ENCODE data around the gene RAB39A.

The RAB39A gene

DNA sequence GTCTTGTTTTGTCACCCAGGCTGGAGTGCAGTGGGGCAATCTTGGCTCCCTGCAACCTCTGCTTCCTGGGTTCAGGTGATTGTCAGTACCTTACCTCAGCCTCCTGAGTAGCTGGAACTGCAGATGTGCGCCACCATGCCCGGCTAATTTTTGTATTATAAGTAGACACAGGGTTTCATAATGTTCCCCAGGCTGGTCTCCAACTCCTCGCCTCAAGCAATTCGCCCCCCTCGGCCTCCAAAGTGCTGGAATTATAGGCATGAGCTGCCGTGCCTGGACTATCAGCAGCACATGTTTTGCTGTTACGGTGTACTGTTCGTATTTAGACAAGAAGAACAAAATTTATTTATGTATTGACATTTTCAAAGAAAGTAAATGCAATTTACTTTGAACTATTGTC is 34.8 kb downstream of the RAB39A start:
- DNase-seq, result no peak

DNA sequence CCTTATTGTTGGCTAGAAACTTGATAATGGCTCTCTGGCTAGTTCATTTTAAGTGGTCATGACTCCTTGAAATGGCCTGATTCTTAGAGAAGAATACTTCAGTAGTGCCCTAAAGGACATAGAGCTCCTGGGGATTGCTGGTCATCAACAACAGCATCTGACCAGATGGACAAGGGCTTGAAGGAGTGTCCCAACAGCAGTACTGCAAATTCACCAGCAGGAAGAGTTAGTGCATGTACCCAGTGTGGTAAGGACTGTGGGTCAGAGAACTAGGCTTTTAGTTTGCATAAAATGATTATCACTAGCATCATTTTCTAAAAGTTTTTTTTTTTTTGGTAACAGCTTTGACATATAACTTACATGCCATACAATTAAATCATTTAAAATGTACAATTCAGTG is 41.0 kb downstream of the RAB39A start:
- no peak for DNase-seq

DNA sequence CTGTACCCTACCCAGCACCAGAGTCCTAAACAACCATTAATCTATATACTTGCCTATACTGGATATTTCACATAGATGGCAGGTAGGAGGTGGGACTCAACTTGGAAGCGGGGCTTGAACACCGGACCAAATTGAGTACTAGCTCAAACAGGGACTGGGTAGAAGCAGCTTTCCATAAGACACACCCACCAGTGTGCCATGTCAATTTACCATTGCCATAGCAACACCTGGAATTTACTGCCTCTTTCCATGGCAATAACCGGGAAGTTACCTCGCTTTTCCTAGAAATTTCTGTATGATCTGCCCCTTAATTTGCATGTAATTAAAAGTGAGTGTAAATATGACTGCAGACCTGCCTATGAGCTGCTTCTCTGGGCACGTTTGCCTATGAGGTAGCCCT is 41.8 kb downstream of the RAB39A start:
- no peak for DNase-seq

DNA sequence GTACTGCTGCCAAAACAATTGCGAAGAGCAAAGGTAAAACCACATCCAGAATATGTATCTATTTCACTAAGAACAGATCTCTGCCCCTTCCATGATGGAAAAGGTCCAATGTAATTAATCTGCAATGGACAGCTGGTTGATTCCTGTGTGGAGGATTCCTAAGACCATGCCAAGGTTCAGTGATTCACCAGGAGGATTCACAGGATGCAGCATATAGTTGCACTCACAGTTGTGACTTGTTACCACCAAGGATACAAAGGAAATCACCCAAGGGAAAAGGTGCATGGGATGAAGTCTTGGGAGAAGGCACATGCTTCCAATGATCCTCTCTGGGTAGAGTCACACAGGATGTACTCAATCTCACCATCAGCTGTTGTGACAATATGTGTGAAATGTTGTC is 45.4 kb downstream of the RAB39A start:
- no peak for DNase-seq

DNA sequence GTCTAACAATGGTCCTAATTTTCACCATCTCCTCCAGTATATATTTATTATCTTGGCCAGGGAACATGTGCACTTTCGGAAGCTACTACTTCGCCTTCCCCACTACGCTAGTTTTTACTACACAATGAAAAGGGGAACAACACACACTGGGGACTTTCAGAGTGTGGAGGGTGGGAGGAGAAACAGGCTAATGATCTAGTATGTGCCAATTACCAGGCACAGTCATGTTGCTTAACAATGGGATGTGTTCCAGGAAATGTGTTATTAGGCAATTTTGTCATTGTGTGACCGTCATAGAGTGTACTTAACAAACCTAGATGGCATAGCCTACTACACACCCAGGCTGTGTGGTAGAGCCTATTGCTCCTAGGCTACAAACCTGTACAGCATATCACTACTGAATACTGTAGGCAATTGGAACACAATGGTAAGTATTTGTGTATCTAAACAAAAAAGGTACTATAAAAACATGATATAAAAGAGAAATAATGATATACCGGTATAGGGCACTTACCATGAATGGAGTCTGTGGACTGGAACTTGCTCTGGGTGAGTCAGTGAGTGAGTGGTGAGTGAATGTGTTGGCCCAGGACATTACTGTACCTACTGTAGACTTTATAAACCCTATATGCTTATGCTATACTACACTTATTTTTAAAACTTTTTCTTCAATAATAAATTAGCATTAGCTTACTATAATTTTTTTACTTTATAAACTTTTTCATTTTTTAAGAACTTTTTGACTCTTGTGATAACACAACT is 60.3 kb downstream of the RAB39A start:
- no peak for DNase-seq

DNA sequence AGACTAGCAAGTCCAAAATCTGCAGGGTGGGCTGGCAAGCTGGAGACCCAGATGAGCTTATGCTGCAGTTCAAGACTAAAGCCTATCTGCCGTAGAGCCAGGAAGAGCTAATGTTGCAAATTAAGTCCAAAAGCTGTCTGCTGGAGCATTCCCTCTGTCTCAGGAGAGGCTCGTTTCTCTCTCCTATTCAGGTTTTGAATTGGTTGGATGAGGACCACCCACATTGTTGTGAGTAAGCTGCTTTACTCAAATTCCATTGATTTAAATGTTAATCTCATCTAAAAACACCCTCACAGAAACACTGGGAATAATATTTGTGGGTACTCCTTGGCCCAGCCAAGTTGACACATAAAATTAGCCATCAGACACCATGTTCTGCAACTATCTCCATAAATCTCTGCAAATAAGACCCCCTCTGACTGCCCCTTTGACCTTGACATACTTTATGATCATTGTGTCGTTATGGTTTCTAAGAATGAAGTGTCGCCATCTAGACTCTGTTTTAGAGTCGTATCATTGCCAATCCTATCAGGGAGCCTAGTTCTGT is 63.7 kb downstream of the RAB39A start:
- no peak for DNase-seq

DNA sequence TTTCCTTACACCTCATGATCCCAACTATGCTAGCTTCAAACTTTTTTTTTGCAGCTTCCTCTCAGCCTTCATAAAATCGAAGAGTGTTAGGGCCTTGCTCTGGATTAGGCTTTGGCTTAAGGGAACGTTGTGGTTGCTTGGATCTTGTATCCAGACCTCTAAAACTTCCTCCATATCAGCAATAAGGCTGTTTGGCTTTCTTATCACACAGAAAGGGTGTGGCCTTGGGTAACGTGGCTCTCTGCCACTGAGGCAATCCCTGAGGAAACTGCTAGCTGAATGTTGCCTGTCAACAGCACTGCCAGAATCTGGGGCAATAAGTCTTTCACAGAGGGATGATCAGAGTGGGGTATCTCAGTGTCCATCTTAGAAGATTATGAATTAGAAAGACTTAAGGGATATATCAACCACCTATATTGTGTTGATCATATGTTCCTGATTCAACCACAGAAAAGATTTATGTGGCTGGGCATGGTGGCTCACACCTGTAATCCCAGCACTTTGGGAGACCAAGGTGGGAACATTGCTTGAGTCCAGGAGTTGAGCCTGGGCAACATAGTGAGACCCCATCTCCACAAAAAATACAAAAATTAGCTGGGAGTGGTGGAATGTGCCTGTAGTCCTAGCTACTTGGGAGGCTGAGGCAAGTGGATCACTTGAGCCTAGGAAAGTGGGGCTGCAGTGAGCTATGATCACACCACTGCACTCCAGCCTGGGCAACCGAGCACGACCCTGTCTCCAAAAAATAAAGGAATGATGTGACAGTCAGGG is 67.9 kb downstream of the RAB39A start:
- no peak for DNase-seq

DNA sequence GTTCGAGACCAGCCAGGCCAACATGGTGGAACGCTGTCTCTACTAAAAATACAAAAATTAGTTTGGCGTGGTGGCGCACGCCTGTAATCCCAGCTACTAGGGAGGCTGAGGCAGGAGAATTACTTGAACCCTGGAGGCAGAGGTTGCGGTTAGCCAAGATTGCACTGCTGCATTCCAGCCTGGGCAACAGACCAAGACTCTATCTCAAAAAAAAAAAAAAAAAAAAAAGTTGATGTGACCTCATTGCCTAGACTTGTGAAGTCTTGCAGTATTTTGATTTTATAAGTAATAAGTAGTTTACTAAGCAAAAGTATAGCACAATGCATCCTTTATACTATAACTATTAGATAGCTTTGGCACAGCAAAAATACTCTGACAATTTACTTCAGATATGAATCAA is 70.5 kb downstream of the RAB39A start:
- DNase-seq, result no peak

DNA sequence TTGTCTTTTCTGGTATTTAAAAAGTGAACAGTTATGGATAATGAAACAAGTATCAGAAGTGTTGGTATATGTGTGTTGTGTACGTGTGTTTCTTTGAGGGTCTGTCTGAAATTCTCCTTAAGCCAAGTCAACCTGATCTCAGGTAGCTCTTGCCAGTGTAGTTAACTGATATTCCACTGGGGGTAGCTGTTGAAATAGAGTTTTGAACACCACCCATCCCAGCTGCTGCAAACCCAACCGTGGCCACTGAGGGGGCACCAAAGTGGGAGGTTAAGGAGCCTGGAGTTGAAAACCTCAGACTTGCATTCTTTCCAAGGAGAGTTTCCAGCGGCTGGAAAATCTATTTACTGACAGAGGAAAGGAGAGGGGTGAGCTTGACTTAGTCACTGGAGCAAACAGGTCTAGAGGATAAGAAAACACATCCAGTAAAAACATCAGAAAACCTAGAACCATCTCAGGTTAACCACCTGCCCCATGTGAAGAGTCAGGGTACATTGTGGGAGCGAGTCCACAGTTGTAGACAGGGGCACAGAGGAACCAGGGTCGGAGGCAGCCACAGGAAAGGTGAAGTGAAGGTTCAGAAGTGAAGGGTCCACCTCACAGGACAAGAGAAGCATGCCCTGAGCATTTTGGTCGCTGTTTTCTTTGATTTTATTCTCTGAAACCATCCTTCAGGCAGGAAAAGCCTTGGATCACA is 71.7 kb downstream of the RAB39A start:
- peak; percentile 16 for DNase-seq

DNA sequence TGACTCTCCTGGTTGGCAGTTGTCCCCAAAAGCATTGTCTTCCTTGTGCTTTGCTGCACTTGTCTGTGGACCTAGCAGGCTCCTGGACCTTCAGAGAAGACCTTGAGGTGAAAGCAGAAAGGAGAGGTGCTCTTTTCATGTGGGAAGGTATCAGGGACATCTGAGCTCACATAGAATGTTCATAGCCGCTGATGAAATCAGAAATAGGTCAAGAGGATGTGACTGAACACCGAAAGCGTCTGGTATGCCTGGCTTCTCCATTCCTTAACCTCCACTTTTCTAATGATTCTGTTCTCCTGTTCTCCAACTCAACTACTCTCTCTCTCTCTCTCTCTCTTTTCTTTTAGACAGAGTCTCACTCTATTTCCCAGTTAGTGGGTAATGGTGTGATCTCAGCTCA is 74.2 kb downstream of the RAB39A start:
- DNase-seq, result no peak

DNA sequence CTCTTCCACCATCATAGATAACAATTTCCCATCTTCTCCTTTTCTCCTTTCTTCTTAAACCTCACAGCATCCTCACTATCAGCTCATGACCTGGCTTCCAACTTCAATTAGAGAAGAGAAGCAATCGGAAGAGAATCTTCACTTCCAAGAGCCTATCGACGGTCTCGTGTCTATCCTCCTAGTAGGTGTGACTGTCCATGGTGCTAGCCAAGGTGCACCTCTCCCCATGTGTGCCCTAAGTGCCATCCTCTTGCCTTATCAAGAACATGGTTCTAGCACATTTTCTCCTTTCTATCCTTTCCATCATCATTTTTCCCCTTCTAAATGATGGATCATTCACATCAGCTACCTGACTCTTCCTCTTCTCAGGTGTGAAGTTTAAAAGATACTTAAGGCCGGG is 75.4 kb downstream of the RAB39A start:
- DNase-seq, result no peak

DNA sequence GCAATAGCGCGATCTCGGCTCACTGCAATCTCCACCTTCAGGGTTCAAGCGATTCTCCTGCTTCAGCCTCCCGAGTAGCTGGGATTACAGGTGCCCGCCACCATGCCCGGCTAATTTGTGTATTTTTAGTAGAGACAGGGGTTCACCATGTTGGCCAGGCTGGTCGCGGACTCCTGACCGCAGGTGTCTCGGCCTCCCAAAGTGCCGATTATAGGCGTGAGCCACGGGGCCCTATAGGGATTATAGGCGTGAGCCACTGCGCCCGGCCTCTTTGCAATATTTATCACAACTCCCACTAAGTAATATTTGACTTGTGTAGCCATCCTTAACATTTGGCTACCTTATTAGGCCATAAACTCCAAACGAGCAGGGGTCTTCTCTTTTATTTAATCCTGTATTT is 79.6 kb downstream of the RAB39A start:
- DNase-seq, result no peak

DNA sequence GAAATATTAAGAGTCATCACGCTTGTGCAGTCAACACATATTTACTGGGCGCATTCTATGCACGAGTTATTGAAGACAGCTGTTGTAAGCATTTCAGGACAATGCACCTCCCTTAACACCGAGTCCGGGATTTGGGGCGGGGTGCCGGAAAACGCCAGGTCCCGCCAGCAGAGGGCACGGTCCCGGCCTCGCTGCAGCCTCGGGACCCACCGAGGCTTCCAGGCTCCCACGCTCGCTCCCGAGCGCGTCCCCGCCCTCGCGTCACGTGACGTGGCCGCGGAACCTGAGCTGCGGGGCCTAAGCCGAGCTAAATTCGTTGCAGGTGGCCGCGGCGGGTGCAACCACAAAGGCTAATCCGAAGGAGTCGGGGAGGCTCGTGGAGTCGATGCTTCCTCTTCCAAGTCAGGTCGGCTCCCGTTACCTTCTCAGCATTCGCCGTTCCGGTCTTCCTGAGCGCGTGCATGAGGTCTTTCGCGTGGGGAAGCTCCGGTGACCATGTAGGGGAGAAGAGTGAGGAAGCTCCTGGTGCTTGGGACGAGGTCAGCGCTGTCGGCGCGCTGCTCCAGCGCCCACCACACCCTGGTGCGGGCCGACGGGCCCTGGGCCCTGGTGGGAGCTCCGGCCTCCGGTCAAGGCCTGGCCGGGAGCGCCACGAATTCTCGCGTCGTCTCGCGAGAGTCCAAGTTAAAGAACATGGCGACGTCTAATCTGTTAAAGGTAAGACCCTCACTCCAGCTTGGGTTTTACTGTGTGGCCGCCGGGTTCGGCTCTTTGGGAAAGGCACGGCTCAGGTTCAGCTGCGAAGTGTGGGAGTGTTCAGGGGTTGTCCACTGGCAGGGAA is 80.6 kb downstream of the RAB39A start, which contains the start of gene CUL5:
Gene CUL5 (plus strand): TSS at position 243 of the 841 bp plus-strand sequence. CDS start 451 bp downstream, at position 694.
- DNase-seq, result peak; percentile 86

DNA sequence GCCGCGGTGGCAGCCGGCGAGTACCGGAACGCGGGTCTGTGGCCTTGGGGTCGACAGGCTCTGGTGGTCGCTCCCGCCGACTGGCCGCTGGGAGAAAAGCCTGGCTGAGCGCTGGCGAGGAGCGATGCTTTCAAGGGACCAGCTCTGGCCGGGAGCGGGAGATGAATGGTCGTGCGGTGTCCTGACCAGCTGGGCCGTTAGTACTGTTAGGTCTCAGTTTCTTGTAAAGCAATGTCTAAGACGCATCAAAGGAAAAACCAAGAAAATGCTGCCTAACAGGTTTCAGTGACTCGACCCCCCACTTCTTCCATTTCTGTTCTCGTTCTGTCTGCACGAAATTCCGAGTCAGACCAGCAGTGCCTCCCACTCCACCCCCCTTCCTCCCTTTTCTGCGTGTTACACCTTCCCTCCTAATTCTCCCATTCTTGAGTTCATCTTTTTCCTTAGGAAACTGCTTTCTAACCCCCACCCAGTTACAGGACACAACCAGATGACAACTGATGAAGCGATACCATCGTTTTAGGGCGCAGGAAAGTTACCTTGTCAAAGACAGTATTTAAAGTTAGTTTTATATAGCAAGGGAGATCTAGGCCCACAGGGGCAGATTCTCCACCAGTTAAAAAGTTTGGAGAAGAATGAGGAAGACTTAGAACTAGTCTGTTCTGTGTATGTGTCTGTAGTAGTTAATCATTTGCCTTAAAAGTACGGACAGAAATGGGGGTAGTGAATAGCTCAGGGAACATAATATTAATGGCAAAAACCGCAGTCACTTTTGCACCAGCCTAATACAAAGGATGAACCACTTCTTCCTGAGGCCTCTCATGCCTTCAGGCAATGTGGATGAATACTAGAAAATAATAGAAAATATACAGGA is 81.5 kb downstream of the RAB39A start:
- DNase-seq, result no peak

DNA sequence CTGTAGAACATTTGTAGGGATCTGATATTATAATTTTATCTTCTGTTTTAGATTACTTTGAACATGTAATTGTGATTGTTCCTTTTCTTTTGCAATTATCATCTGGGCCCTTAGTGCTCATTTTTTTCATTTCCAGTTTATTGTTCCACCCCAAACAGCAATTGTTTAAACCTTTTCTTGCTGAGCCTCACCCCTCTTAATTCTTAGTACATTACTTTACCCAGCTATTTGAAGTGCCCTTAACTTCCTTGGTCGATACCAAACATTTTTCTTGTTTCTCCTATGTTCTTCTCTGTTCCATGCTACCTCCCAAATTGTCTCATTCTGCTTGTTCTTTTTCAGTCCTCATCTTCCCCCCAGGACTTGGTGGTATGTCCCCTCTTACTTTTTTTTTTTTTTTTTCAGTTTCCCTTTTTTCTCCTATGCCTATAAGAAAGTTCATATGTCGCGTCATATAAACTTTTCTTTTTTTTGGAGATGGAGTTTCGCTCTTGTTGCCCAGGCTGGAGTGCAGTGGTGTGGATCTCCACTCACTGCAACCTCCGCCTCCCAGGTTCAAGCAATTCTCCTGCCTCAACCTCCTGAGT is 84.0 kb downstream of the RAB39A start:
- DNase-seq, result no peak
